ENCODE measurements around the gene MSI2. TPM values are rescaled to one million over a fixed set of nuclear protein-coding genes. Genes with fewer than 3 reads are reported as not detected.

Gene MSI2
- total and polyA plus RNA-seq, 9 of the 15 experiments (the other 6 are each of a cell fraction or from before 2014, with no cell fraction given): 4.6 to 61.8 (median 42.4) TPM

DNA sequence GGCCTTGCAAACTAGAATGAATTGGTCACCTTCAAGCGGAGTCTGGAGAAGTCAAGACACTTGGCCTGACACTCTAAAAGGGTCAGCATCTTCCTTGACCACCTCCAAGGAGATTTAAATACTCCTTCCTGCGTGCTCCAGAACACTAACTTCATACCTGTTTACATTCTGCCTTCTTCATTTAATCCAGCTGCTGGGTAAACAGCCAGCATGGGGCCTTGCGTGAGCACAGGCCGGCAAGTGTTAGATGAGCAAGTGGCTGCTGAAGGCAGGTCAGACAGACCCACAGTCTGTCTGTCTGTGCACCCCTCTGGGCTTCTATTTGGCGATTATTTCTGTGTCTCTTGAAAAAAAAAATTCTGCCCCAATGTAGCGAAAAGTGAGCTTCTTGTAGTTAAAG is 153.8 kb downstream of the MSI2 start (continued):
- TF ChIP-seq, protein P1, sequence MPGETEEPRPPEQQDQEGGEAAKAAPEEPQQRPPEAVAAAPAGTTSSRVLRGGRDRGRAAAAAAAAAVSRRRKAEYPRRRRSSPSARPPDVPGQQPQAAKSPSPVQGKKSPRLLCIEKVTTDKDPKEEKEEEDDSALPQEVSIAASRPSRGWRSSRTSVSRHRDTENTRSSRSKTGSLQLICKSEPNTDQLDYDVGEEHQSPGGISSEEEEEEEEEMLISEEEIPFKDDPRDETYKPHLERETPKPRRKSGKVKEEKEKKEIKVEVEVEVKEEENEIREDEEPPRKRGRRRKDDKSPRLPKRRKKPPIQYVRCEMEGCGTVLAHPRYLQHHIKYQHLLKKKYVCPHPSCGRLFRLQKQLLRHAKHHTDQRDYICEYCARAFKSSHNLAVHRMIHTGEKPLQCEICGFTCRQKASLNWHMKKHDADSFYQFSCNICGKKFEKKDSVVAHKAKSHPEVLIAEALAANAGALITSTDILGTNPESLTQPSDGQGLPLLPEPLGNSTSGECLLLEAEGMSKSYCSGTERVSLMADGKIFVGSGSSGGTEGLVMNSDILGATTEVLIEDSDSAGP (CRISPR knock-in tag; IDR thresholded peaks at IDR 0.05): no peak
- TF ChIP-seq NBN (IDR thresholded peaks at IDR 0.05; ENCODE audit: low read depth) (no peak), SRF (CRISPR knock-in tag; IDR thresholded peaks at IDR 0.05) (no peak), ZNF77 (CRISPR knock-in tag; IDR thresholded peaks at IDR 0.05) (no peak), KDM1A (IDR thresholded peaks at IDR 0.05) (no peak)

DNA sequence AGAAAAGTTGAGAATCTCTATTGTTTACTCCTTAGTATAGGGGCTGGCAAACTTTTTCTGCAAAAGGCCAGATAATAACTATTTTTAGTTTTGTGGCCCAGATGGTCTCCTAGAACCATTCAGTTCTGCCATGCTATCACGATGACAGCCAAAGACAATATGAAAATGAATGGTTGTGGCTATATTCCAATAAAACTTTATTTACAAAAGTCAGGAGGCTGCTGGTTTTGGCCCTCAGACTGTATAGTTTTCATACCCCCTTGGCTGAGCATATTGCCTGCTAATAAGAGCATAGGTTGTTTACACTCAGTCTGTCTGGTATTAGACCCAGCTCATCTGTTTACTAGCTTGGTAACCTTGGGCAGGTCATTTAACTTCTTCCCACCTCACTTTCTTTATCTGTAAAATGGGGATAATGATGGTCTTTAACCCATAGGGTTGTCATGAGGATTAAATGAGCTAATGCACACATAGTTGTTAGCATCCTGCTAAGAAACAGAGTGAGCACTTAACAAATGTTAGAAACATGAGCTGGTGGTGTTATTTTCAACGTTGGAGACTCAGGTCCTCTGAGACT is 156.3 kb downstream of the MSI2 start:
- peaks cover 8% of the 10 kb centered on the region for H3K79me2 ChIP-seq (ENCODE audit: control insufficient read depth, insufficient read depth, low read length)
- TF ChIP-seq XRCC3 (IDR thresholded peaks at IDR 0.05) (no peak), RBM25 (IDR thresholded peaks at IDR 0.05; ENCODE audit: low read depth, low read length, severe bottlenecking) (peak; percentile 61), BCOR (IDR thresholded peaks at IDR 0.05) (peak; percentile 50; the same call in 1 of the 2 replicates), NFE2 (IDR thresholded peaks at IDR 0.05; ENCODE audit: low read depth) (no peak)
- TF ChIP-seq, protein P2, sequence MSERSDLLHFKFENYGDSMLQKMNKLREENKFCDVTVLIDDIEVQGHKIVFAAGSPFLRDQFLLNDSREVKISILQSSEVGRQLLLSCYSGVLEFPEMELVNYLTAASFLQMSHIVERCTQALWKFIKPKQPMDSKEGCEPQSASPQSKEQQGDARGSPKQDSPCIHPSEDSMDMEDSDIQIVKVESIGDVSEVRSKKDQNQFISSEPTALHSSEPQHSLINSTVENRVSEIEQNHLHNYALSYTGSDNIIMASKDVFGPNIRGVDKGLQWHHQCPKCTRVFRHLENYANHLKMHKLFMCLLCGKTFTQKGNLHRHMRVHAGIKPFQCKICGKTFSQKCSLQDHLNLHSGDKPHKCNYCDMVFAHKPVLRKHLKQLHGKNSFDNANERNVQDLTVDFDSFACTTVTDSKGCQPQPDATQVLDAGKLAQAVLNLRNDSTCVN (CRISPR knock-in tag; IDR thresholded peaks at IDR 0.05): no peak

More for the DNA sequence above, 156.3 kb downstream of the MSI2 start:
- no peaks in the 10 kb centered on the region for H3K36me3 ChIP-seq (ENCODE audit: control insufficient read depth, insufficient read depth, low read length)
- POLR2A ChIA-PET: interaction anchor here (1.4 kb wide), 1 partner anchor 12 kb away, joined by 4 read pairs; no protein-coding TSS in a partner anchor
- no peak for DNase-seq (ENCODE audit: extremely low read depth in 1 of 4, low spot score in 3 of 4)
- no peaks in the 10 kb centered on the region; a peak in 2 of 5 replicates for H3K4me1 ChIP-seq (replicated peaks in 1 of 2; ENCODE audit: control insufficient read depth in 2 of 2, insufficient read depth in 2 of 2, low read length in 2 of 2)
- BruUV-seq (replicated peaks): no TSS peak
- FAIRE-seq: peak; percentile 42
- intact Hi-C loops (cut with micrococcal nuclease): no loop called here
- H3K9me1 ChIP-seq (ENCODE audit: control insufficient read depth, insufficient read depth, low read length): no peaks in the 10 kb centered on the region
- in situ Hi-C loops (cut with MboI): no loop called here
- no peak overlapping the region for H3K4me2 ChIP-seq (ENCODE audit: insufficient read depth, low read length)
- no peak for ATAC-seq
- no peak overlapping the region for H3K27ac ChIP-seq (ENCODE audit: extremely low read depth, low read depth, low read length)
- H3K9me3 ChIP-seq (replicated peaks; ENCODE audit: control insufficient read depth, insufficient read depth, low read depth, low read length): no peaks in the 10 kb centered on the region
- 32% methylated on average over 2 of the region's 2 CpGs for WGBS (ENCODE audit: insufficient coverage, low coverage, missing lambda C conversion rate)
- no peak overlapping the region for H3K9ac ChIP-seq (ENCODE audit: insufficient read depth in 1 of 2, low read depth in 2 of 2, low read length in 2 of 2)
- H3K4me3 ChIP-seq: no peak overlapping the region
- H4K20me1 ChIP-seq (replicated peaks; ENCODE audit: control insufficient read depth, insufficient read depth, low read length): no peaks in the 10 kb centered on the region
- CTCF ChIA-PET (ENCODE audit: low intra/inter-chr PET ratio): no interaction called here
- H2AFZ ChIP-seq (ENCODE audit: low read depth, low read length): no peak overlapping the region
- H3K27me3 ChIP-seq (ENCODE audit: control insufficient read depth in 2 of 2, insufficient read depth in 2 of 2, low read length in 2 of 2): no peaks in the 10 kb centered on the region

Measured in K562 (cell line).